Measurements from ENCODE around the gene MUC13. TPM values are rescaled to one million over a fixed set of nuclear protein-coding genes. Genes with fewer than 3 reads are reported as not detected.

The MUC13 gene
- total RNA-seq, 1 donor from 2014 or later, result not detected

GRCh38 chr3:124942613-124943012 is 8.1 kb upstream of the MUC13 start:
- no peak for DNase-seq

DNA sequence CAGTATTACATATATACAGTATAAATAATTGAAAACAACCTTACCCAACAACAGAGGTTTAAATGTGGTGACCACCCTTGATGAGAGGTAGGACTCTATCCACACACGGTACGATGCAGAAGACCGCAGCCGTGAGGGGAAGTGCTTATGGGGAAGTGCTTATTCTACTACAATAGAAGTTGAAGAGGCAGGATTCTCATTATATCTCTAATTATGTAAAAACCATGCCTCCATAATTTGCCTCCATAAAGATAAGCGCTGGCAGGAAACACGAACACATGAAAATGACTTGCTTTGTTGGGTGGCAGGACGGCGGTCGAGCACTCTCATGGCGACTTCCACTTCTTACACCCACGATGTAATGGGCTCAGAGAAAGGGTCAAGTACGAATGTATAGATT is 7.2 kb upstream of the MUC13 start:
- DNase-seq, result no peak

DNA sequence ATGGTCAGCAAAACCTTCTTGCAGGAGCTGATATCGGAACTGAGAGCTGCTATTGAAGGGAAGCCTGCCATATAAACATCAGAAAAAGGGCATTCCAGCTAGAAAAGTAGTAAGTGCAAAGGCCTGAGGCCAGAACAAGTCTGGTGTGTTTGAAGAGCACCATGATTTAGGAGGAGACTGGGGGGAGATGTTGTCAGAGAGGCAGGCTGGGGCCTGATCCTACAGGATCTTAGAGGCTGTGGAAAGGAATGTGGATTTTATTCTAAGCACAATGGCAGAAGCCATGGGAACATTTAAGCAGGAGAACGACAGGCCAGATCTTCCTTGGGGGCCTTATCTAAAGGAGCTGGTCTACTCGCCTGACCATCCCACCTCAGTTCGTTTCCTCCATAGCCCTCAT is 5.1 kb upstream of the MUC13 start:
- no peak for DNase-seq

DNA sequence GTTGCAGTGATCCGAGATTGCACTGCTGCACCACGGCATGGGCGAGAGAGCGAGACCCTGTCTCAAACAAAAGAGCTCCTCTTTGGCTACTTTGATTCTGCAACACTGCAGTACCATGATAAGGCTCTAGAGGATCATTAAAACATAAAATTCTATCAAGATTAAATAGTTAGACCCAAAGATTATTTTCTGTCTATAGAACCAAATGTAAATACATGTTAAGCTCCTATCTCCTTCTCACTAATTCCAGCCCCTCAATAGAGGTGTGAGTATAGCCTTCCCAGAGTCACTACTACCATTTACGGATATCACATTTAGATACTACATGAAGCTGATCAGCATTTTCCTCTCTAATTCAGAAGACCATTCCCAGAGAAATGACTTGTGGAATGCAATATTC is 4.3 kb upstream of the MUC13 start:
- no peak for DNase-seq

DNA sequence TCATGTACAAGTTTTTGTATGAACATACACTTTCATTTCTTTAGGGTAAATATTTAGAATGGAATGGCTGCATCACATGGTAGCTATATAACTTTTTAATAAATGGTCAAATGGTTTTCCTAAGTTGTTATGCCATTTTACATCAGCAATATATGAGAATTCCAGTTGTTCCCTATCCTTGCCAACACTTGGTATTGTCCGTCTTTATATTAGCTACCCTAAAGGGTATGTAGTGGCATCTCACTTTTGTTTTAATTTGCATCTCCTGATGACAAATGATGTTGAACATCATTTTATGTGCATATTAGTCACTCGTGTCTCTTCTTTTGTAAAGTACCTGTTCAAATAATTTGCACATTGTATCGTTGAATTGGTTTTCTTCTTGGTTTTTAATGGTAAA is 2.5 kb upstream of the MUC13 start:
- DNase-seq, result no peak

DNA sequence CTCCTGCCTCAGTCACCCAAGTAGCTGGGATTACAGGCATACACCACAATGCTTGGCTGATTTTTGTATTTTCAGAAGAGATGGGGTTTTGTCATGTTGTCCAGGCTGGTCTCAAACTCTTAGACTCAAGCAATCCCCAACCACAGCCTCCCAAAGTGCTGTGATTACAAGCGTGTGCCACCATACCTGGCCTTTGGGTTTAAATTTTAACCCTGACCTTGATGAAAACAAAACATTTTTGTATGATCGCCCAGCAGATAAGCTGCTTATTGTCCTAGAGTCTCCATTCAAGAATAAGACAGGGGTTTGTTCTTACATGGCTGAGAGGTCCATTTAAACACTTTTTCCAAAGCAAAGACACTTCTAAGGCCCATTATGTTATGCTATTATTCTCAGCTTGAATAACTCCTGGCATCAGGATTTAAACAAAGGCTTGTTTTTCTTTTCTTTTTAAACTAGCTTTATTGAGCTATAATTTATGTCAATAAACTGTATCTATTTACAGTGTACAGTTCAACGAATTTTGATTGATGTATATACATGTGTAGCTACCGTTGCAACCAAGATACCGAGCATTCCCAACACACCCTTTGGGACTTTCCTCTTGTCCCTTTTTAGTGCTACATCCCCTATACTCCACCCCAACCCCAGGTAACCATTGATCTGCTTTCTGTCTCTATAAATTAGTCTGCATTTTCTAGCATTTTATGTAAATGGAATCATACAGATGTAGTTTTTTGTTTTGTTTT is 1.4 kb upstream of the MUC13 start:
- no peak for DNase-seq

GRCh38 chr3:124935264-124935663 is 713 bp upstream of the MUC13 start:
- no peak for DNase-seq

- DNase-seq, result no peak
Measured at GRCh38 chr3:124928333-124929202, 6.0 kb downstream of the MUC13 start.

DNA sequence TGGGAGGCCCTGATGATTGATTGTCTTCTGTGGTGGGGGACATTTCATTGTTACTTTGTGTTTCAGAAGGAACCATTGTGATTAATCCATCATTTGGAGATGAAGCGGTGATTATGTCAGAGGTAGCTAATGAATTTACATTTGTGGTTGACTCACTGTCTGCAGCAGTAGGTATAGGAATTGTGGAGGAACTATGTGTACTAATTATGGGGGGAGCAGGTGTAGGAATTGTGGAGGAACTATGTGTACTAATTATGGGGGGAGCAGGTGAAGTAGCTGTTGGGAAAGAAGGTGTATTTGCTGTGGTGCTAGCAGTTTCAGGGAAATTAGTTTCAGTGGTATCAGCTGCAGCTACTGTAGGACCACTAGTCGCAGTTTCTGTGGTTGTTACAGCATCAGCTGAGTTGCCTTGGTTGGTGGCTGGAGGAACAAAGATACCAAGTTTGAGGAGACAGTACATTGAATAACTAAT is 6.9 kb downstream of the MUC13 start:
- no peak for DNase-seq

GRCh38 chr3:124926426-124927101 is 8.0 kb downstream of the MUC13 start:
- DNase-seq, result no peak

- no peak for DNase-seq
Measured at GRCh38 chr3:124924741-124925140, 9.8 kb downstream of the MUC13 start.

DNA sequence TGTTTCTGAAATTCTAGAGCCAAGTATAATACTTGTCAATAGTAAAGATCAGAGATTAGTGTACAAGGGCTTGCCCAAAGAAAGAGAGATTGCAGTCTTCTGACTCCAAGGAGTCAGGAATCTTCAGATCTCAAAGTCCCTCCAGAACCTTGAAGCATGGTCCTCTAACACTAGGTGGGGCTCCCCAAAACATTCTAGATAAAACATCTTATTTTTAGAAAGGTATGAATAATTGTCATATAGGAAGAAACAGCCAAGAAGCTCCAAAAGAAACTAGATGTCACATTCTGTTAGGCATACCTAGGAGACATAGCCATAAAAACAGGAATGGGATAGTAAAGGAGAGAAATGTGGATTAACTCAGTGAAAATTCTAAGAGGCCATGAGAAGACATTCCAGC is 10.7 kb downstream of the MUC13 start:
- DNase-seq, result no peak

GRCh38 chr3:124920718-124921117 is 13.8 kb downstream of the MUC13 start:
- no peak for DNase-seq

DNA sequence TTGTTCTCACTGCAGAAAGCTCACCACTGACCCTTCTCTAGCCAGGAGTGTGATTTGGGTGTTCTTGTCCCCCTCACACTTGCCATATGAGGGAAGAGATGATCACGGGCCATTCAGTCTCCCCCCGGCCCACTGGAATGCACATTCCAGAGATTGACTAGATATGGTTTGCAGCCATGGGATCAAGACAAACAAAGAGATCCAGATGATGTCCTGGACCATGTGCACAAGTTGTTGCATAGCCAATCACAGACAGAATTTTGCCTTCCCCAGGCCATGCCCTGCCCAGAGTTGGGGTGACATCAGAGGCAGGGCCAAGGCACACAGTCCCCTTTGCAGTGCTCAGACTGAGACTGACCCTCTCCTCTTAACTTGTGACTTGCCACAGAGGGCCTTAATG is 14.8 kb downstream of the MUC13 start:
- no peak for DNase-seq

DNA sequence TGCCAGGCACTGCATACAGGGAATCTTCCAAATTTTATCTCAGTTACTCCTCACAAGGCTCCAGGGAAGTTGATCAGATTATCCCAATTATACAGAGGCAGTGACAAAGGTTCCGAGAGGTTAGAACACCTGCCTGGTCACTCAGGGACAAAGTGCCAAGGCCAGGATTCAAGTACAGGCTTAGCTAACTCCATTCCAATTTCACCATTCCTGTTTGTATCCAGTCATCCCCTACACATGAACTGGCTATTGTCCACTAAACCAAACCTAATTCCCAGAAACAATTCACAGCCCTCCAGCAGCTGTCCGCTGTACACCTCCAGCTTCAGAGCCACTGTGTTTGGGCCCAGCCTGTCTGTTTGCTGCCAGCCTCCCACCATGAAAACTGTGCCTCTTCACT is 16.0 kb downstream of the MUC13 start:
- no peak for DNase-seq

DNA sequence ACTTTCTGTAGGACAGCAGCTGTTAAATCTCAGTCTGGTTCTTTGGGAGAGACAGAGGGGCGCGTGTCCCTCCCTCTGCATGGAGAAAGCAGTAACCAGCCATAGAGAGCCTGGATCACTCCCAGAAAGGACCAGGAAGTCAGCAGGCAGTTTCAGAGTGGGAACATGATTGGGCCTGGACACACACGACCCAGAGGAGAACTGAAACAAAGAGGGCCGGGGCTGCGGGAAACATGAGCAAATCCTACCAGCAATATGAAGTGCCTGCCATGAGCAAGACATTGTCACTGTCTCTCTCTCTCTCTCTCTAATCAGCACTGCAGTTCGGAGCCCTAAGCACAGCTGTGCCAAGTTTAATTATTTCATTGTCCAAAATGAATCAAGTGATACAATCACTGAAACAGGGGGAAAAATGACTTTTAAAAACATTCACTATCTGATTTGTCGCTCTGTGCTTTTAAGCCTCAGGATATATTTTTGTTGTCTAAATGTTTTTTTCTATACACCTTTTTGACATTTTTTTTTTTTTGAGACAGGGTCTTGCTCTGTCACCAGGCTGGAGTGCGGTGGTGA is 17.6 kb downstream of the MUC13 start:
- DNase-seq, result no peak

GRCh38 chr3:124915254-124915653 is 19.3 kb downstream of the MUC13 start:
- no peak for DNase-seq

GRCh38 chr3:124907957-124908356 is 26.6 kb downstream of the MUC13 start:
- DNase-seq, result no peak

DNA sequence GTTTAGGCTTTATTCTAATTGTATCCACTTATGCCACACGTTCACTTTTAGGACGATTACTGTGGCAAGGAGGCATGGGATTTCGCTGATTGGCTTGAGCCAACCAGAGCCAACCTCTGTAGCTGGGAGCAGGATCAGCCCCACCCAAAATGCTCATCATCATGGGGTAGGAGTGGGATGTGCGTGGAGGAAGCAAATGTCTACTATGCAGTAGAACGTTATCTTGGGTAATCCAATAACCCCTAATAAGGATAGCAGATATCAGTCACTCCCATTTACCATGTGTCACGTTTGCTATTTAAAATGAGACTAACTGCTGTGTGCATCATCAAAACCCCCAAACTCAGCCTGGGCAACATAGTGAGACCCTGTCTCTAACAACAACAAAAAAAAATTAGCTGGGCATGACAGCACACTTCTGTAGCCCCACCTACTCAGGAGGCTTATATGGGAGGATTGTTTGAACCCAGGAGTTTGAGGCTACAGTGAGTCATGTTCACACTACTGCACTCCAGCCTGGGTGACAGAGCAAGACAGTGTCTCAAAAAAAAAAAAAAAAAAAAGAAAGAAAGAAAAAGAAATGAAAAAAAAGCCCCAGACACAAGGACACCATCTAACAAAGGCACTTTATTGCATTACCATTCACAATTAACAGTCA is 29.6 kb downstream of the MUC13 start:
- no peak for DNase-seq

GRCh38 chr3:124903896-124904834 is 30.4 kb downstream of the MUC13 start:
- no peak for DNase-seq

All from skin of body (tissue), 2 donors.